Measurements from ENCODE around the gene GRIK2.
"Not testable (repeated sequence)": the region's sequence is repeated elsewhere in the genome, so short reads cannot be mapped to it uniquely, and the experiment has no call there.

GRIK2 gene

DNA sequence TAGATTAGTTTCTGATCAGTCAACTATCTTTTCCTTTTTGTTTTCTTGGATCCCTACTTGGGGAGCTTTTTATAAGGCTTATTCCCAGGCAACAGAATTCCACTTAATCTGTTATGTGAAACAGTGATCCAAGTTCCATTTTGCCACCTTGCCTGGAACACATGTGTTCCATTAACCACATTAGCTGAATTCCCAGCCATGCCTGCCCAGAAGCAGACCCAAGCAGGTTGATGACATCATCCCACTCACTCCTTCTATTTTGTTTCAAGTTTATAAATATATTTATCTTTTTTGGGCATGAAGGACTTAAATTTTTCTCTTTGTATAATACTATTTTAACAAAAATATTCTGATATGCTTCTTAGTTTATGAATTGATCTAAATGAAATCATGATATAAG is 587.4 kb downstream of the GRIK2 start:
- in situ Hi-C loops (cut with MboI; ENCODE audit: low sequenced_read_pairs) = no loop called here

GRCh38 chr6:101986476-101986875 is 593.0 kb downstream of the GRIK2 start:
- in situ Hi-C loops (cut with MboI; ENCODE audit: low sequenced_read_pairs) = no loop called here

- in situ Hi-C loops (cut with MboI; ENCODE audit: low sequenced_read_pairs) = no loop called here
Measured at GRCh38 chr6:101992286-101992685, 598.8 kb downstream of the GRIK2 start.

GRCh38 chr6:101994521-101994920 is 601.0 kb downstream of the GRIK2 start:
- in situ Hi-C loops (cut with MboI; ENCODE audit: low sequenced_read_pairs) = no loop called here

DNA sequence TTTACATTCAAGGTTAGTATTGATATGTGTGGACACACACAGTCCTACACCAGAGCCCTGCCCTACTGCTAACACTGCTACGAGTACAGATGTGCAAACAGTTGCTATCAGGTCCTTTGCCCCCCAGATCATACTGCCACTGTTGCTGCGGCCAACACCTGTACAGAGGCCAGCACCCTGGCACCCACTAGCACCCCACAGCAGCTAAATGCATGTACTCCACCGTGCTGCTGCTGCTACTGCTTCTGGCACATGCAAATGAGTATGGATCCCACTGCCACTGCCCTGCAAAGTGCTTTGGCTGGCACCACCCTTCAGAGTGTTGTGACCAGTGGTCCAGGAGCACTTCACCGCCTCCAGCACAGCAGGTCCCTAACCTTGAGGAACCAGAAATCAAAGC is 621.9 kb downstream of the GRIK2 start:
- in situ Hi-C loops (cut with MboI; ENCODE audit: low sequenced_read_pairs) = no loop called here

DNA sequence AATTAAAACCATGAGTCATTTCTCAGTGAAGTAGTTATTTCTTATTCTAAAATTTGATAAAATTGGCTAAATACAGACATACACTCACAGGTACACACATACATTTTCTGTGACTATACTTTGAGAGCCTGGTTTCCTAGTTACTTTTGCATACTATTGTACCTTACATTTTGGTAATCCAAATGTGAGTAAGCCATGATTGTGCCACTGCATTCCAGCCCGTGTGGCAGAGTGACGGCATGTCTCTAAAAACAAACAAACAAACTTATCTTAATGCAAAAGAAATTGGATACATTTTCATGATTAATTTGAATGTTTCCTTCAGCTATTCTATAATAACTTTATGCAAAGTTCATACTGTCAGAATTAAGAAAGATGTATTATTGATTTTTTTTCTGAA is 628.8 kb downstream of the GRIK2 start:
- in situ Hi-C loops (cut with MboI; ENCODE audit: low sequenced_read_pairs) = no loop called here

- in situ Hi-C loops (cut with MboI; ENCODE audit: low sequenced_read_pairs) = no loop called here
Measured at GRCh38 chr6:102022803-102023202, 629.3 kb downstream of the GRIK2 start.

DNA sequence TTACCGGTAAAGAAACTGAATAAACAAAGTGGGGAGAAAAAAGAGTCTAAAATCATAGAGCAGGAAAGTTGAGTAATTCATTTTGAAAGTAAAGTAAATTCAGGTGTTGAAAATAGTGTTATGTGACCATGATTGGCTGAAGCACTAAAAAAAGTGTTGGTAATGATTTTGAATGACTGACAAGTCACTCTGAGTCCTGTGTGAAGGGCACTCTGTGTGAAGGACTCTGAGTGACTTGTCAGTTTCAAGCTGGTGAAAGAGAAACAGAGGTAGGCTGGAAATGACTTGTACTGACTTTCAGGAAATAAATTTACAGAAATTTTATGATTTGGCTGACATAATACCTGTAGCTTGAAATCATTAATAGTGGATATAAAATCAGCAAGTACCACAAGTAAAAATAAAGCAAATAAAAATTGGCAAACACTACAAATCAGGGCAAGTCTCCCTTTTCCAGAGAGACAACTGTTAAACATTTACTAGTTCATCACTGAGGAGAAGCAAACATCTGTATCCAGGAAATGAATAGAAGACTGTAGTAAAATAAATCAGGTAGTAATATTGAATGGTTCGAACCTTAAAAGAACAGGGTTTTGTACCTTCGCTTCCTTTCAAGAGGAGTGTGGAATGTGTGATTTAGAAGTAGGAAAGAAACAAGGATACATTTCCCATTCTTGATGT is 630.6 kb downstream of the GRIK2 start:
- in situ Hi-C loops (cut with MboI; ENCODE audit: low sequenced_read_pairs) = no loop called here

GRCh38 chr6:102026649-102027048 is 633.1 kb downstream of the GRIK2 start:
- in situ Hi-C loops (cut with MboI; ENCODE audit: low sequenced_read_pairs) = no loop called here

GRCh38 chr6:102028176-102028575 is 634.7 kb downstream of the GRIK2 start:
- in situ Hi-C loops (cut with MboI; ENCODE audit: low sequenced_read_pairs) = no loop called here

DNA sequence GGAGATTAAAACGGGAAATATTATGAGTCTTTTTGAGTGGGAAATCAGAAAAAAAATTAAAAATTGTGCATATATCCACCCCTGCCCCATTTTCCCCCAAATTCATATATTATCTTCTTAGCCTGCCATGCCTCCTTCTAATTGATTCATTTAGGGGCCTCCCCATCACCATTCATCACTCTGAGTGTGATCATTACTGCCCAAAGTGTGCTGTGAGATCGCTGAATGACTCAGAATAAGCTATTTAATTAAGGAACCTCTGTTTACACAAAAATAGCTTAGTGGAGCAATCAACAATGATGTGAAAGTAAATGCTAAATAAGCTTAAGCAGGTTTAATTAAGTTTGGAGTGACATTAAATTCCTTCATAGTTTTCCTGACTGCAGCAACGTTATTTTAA is 645.5 kb downstream of the GRIK2 start:
- in situ Hi-C loops (cut with MboI; ENCODE audit: low sequenced_read_pairs) = no loop called here

DNA sequence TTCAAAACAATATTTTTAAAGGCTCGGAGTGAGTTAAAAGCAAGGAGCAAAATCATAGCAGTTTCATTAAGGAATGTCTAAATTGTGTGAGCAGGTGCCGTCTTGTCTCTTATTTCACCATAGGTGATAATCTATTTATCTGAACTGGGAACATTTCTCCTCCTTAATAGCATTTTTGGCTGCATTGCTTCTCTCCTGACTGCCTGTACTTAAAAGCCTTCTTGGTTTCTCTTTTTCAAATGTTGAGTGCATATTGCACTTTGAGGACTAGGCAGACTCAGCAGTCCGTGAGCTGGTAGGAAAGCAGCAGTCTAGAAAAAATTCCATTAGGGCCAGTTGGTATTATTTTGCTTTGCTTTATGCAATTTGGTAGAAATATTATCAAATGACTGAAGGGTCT is 645.9 kb downstream of the GRIK2 start:
- in situ Hi-C loops (cut with MboI; ENCODE audit: low sequenced_read_pairs) = no loop called here

- in situ Hi-C loops (cut with MboI; ENCODE audit: low sequenced_read_pairs) = no loop called here
Measured at GRCh38 chr6:102051001-102051400, 657.5 kb downstream of the GRIK2 start.

DNA sequence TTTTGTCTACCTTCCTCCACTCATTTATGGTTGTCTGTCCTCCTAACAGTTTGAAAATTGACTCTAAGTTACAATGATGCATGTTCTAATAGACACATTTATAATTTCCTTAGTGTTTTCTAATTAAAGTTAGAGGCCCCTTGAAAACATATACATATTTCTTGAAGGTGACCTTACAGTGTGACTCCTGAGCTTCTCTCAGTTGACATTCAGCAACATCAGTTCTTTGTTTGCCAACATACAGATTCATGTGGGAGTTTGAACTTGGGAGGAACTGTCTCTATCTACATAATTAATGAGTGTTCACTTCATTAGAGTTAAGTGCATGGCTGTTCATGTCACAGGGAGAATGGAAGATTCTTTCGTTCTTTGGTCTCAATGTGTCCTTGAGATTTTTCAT is 658.2 kb downstream of the GRIK2 start:
- in situ Hi-C loops (cut with MboI; ENCODE audit: low sequenced_read_pairs) = no loop called here

- in situ Hi-C loops (cut with MboI; ENCODE audit: low sequenced_read_pairs) = no loop called here
Measured at GRCh38 chr6:102064142-102064541, 670.6 kb downstream of the GRIK2 start.

- in situ Hi-C loops (cut with MboI; ENCODE audit: low sequenced_read_pairs) = no loop called here
Measured at GRCh38 chr6:102066301-102066700, 672.8 kb downstream of the GRIK2 start.

- in situ Hi-C loops (cut with MboI; ENCODE audit: low sequenced_read_pairs) = no loop called here
Measured at GRCh38 chr6:102068349-102068929, 674.9 kb downstream of the GRIK2 start.

DNA sequence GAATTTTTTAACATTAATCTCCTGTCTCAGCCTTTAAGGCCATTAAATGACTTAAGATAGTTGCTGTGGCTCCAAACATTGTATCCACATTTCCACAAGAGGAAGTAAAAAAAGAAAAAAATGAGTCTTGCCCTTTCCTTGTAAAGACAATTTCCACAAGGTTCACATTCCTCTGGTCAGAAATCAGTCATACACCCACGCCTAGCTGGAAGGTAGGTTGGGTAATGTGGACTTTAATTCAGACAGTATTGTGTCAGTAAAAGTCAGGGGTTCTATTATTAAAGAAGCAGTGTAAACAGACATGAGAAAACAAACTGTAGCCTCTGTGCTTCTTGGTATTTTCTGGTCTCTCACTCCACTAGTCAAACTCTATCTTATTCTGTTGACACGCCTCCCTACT is 682.0 kb downstream of the GRIK2 start:
- in situ Hi-C loops (cut with MboI; ENCODE audit: low sequenced_read_pairs) = no loop called here

DNA sequence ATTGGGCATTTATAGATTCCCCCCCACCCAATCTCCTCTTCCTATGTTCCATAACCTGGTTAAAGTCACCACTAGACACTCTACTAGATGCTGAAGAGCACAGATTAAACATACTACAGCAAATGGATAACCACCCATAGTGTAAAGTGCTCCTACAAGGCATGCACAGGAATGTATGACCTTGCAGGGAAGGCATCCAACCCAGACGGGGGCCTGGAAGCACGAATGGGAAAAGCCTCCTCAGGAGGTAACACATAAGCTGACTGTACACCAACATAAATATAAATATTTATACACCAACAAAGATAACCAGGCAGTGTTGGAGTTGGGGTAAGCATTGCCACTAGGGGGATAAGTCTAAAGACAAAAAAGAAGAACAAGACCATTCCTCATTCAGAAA is 691.7 kb downstream of the GRIK2 start:
- in situ Hi-C loops (cut with MboI; ENCODE audit: low sequenced_read_pairs) = no loop called here

DNA sequence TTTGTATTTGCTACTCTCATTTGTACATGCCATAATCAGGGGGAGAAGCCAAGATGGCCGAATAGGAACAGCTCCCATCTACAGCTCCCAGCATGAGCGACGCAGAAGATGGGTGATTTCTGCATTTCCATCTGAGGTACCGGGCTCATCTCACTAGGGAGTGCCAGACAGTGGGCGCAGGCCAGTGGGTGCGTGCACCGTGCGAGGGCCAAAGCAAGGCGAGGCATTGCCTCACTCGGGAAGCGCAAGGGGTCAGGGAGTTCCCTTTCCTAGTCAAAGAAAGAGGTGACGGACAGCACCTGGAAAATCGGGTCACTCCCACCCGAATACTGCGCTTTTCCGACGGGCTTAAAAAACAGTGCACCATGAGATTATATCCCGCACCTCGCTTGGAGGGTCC is 694.7 kb downstream of the GRIK2 start:
- in situ Hi-C loops (cut with MboI; ENCODE audit: low sequenced_read_pairs) = not testable (repeated sequence)

- in situ Hi-C loops (cut with MboI; ENCODE audit: low sequenced_read_pairs) = no loop called here
Measured at GRCh38 chr6:102114402-102114801, 720.9 kb downstream of the GRIK2 start.

DNA sequence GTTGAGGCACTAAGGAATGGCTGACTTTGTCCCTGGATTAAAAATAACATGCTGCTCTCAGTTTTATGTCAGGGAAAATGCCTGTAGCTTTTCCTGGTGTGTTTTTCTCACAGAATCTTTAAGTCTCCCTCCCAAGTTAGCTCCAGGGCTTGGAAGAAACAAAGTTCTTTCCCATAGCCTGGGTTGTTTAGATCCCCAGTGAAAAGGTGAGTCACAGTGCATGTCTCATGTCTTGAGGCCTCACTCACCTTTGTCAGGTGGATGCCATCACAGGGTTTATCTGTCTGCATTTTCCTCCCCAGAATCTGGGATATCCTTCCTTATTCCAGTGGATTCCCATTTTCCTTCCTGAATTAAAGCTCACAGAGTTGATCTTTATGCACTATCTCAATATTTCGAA is 722.4 kb downstream of the GRIK2 start:
- in situ Hi-C loops (cut with MboI; ENCODE audit: low sequenced_read_pairs) = no loop called here

DNA sequence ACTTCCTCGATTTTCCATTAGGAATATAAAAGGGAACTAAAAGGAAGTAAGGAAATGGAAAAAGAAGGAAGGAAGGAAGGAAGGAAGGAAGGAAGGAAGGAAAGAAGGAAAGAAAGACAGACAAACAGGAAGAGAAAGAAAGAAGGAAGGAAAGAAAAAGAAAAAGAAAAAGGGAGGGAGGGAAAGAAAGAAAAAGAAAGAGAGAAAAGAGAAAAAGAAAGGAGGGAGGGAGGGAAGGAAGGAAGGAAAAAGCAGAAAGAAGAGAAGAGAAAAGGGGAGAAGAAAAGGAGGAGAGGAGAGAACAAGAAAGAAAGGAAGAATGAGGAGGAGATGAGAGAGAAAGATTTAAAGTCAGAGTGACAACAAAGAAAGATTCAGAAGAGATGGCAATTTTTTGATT is 724.5 kb downstream of the GRIK2 start:
- in situ Hi-C loops (cut with MboI; ENCODE audit: low sequenced_read_pairs) = no loop called here
